Measurements from ENCODE around the gene ACOX1.
"Not testable (repeated sequence)": the region's sequence is repeated elsewhere in the genome, so short reads cannot be mapped to it uniquely, and the experiment has no call there.

DNA sequence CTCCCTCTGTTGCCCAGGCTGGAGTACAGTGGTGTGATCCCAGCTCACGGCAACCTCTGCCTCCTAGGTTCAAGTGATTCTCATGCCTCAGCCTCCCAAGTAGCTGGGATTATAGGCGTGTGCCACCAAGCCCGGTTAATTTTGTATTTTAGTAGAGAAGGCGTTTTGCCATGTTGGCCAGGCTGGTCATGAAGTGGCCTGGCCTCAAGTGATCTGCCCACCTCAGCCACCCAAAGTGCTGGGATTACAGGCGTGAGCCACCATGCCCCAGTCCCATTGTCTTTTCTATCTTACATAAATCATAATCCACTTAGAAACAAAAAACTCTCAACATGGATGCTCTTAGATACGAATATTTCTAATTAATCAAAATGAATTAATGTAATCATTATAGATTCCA, 3.8 kb downstream of the ACOX1 start:
- TF ChIP-seq, protein P1, sequence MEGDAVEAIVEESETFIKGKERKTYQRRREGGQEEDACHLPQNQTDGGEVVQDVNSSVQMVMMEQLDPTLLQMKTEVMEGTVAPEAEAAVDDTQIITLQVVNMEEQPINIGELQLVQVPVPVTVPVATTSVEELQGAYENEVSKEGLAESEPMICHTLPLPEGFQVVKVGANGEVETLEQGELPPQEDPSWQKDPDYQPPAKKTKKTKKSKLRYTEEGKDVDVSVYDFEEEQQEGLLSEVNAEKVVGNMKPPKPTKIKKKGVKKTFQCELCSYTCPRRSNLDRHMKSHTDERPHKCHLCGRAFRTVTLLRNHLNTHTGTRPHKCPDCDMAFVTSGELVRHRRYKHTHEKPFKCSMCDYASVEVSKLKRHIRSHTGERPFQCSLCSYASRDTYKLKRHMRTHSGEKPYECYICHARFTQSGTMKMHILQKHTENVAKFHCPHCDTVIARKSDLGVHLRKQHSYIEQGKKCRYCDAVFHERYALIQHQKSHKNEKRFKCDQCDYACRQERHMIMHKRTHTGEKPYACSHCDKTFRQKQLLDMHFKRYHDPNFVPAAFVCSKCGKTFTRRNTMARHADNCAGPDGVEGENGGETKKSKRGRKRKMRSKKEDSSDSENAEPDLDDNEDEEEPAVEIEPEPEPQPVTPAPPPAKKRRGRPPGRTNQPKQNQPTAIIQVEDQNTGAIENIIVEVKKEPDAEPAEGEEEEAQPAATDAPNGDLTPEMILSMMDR (IDR thresholded peaks at IDR 0.05; ENCODE audit: insufficient read depth, low read length) = not testable (repeated sequence)
- not testable (repeated sequence) for TF ChIP-seq GABPA, POLR2AphosphoS5 (IDR thresholded peaks at IDR 0.05; ENCODE audit: low read depth)
- TF ChIP-seq, protein P2, sequence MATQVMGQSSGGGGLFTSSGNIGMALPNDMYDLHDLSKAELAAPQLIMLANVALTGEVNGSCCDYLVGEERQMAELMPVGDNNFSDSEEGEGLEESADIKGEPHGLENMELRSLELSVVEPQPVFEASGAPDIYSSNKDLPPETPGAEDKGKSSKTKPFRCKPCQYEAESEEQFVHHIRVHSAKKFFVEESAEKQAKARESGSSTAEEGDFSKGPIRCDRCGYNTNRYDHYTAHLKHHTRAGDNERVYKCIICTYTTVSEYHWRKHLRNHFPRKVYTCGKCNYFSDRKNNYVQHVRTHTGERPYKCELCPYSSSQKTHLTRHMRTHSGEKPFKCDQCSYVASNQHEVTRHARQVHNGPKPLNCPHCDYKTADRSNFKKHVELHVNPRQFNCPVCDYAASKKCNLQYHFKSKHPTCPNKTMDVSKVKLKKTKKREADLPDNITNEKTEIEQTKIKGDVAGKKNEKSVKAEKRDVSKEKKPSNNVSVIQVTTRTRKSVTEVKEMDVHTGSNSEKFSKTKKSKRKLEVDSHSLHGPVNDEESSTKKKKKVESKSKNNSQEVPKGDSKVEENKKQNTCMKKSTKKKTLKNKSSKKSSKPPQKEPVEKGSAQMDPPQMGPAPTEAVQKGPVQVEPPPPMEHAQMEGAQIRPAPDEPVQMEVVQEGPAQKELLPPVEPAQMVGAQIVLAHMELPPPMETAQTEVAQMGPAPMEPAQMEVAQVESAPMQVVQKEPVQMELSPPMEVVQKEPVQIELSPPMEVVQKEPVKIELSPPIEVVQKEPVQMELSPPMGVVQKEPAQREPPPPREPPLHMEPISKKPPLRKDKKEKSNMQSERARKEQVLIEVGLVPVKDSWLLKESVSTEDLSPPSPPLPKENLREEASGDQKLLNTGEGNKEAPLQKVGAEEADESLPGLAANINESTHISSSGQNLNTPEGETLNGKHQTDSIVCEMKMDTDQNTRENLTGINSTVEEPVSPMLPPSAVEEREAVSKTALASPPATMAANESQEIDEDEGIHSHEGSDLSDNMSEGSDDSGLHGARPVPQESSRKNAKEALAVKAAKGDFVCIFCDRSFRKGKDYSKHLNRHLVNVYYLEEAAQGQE (IDR thresholded peaks at IDR 0.05; ENCODE audit: insufficient replicate concordance, low read depth) = not testable (repeated sequence)

Data from HL-60 (cell line).